Vagina (tissue), 2 donors: Measurements from ENCODE around the gene F12. TPM values are rescaled to one million over a fixed set of nuclear protein-coding genes. Genes with fewer than 3 reads are reported as not detected.

Source experiments
- DNase-seq, 2 donors: peaks; one replicate each; pipeline ENCODE4 v3.0.0-alpha.2; 2017; ENCODE audit errors: extremely low spot score in 2 of 2
- H3K27ac ChIP-seq: fragments of 200-600 bp; sonication (generic); one replicate; pipeline ENCODE4 v1.5.1; 2019
- H3K27me3 ChIP-seq: fragments of 200-600 bp; sonication (generic); one replicate; pipeline ENCODE4 v1.5.1; 2019
- H3K36me3 ChIP-seq, 2 donors: fragments of 200-600 bp; sonication (generic); one replicate each; pipeline ENCODE4 v1.5.1; 2017 to 2019
- H3K4me1 ChIP-seq: fragments of 200-600 bp; sonication (generic); one replicate; pipeline ENCODE4 v1.5.1; 2019
- H3K4me3 ChIP-seq, 2 donors: fragments of 200-600 bp; sonication (generic); 1 replicate in 1 of 2; 2 replicates in 1 of 2; pipeline ENCODE4 v1.5.1; 2016 to 2019
- H3K9me3 ChIP-seq: fragments of 200-600 bp; sonication (generic); one replicate; pipeline ENCODE4 v1.5.1; 2019
- POLR2A ChIP-seq, 2 donors: fragments of 450-650 bp; IDR thresholded peaks; one replicate each; pipeline ENCODE4 v1.6.1; 2017; ENCODE audit warnings: antibody characterized with exemption in 2 of 2, mild to moderate bottlenecking in 2 of 2, moderate library complexity in 2 of 2
- POLR2AphosphoS5 ChIP-seq, 2 donors: sonication (generic); formaldehyde crosslinking; IDR thresholded peaks; one replicate each; pipeline ENCODE4 v1.9.0; 2017; ENCODE audit warnings: antibody characterized with exemption in 2 of 2, mild to moderate bottlenecking in 2 of 2, low read depth in 1 of 2; ENCODE audit not compliant: insufficient read depth in 1 of 2
- intact Hi-C: fragments of 100-400 bp; cut with DNase I; formaldehyde crosslinking; loops from one replicate; pipeline ENCODE4 v1.15.1; 2023
- total RNA-seq: library from RNA; depleted of rRNA; stranded (reverse); fragments of >200 nt; gene quantifications from one replicate; pipeline ENCODE4 v1.2.3, GENCODE V29; 2016
- TF ChIP-seq, protein P1 (sequence below), 3 experiments: fragments of 450-650 bp in 2 of 3; fragments of 200-600 bp in 1 of 3; sonication (generic) in 1 of 3; IDR thresholded peaks; one replicate each; pipeline ENCODE4 v1.5.1; 2017 to 2019; ENCODE audit warnings: antibody characterized with exemption in 3 of 3, mild to moderate bottlenecking in 2 of 3, moderate library complexity in 2 of 3

The F12 gene
- total RNA-seq, 1 donor from 2014 or later, result 5.2 TPM

DNA sequence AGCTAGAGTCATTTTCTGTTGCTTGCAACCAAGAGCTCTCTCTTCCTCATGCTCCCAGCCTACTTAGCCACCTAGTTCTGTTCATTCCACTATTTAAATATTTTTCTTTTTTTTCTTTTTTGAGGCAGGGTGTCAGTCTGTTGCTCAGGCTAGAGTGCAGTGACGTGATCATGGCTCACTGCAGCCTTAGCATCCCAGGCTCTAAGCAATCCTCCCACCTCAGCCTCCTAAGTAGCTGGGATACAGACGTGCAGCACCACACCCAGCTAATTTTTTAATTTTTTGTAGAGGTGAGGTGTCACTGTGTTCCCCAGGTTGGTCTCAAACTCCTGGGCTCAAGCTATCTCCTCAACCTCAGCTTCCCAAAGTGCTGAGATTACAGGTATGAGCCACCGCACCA, 5.1 kb upstream of the F12 start:
- intact Hi-C loops, result no loop called here
- no peak for DNase-seq
- no peak overlapping the region for H3K27ac ChIP-seq
- no peak overlapping the region for H3K4me3 ChIP-seq
- H3K9me3 ChIP-seq, result no peaks in the 10 kb centered on the region
- no peaks in the 10 kb centered on the region for H3K4me1 ChIP-seq
- TF ChIP-seq, protein P1, sequence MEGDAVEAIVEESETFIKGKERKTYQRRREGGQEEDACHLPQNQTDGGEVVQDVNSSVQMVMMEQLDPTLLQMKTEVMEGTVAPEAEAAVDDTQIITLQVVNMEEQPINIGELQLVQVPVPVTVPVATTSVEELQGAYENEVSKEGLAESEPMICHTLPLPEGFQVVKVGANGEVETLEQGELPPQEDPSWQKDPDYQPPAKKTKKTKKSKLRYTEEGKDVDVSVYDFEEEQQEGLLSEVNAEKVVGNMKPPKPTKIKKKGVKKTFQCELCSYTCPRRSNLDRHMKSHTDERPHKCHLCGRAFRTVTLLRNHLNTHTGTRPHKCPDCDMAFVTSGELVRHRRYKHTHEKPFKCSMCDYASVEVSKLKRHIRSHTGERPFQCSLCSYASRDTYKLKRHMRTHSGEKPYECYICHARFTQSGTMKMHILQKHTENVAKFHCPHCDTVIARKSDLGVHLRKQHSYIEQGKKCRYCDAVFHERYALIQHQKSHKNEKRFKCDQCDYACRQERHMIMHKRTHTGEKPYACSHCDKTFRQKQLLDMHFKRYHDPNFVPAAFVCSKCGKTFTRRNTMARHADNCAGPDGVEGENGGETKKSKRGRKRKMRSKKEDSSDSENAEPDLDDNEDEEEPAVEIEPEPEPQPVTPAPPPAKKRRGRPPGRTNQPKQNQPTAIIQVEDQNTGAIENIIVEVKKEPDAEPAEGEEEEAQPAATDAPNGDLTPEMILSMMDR (IDR thresholded peaks at IDR 0.05), result no peak
- TF ChIP-seq POLR2A (IDR thresholded peaks at IDR 0.05) (no peak), POLR2AphosphoS5 (IDR thresholded peaks at IDR 0.05; ENCODE audit: insufficient read depth in 1 of 2, low read depth in 1 of 2) (no peak)
- H3K27me3 ChIP-seq, result no peaks in the 10 kb centered on the region
- H3K36me3 ChIP-seq, result no peaks in the 10 kb centered on the region

DNA sequence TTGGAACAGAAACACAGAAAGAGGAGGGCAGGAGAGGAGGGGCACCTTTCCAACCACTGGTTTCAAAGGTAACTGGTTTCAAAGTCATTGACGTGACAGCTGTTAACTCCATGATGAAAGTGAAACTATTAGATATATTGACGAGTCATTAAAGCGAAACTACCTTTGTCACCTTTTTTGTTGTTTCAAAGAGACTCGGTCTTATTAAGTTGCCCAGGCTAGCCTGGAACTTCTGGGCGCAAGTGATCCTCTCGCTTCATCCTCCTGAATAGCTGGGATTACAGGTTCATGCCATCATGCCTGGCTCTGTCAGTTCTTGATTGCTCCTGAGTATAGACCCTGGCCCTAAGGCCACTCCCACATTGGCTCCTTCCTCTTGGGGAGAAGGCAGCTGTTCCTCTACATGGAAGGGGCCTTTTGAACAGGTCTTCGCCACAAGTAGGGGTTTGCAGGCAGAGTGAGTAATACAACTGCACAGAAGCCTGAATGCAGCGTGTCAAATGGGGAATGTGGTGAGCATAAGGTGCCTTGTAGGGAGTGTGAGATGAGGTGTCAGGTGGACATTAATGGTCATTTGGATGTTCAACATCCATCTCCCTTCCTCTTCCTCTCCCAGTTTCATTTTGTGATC, 3.4 kb upstream of the F12 start:
- no peak overlapping the region for H3K27ac ChIP-seq
- intact Hi-C loops, result no loop called here
- no peak overlapping the region for H3K4me3 ChIP-seq
- TF ChIP-seq, protein P1 (IDR thresholded peaks at IDR 0.05), result no peak
- no peak for TF ChIP-seq POLR2AphosphoS5 (IDR thresholded peaks at IDR 0.05; ENCODE audit: insufficient read depth in 1 of 2, low read depth in 1 of 2)
- TF ChIP-seq POLR2A (IDR thresholded peaks at IDR 0.05), result no peak
- DNase-seq, result no peak
- no peaks in the 10 kb centered on the region for H3K36me3 ChIP-seq
- no peaks in the 10 kb centered on the region for H3K4me1 ChIP-seq
- no peaks in the 10 kb centered on the region for H3K27me3 ChIP-seq
- H3K9me3 ChIP-seq, result no peaks in the 10 kb centered on the region

DNA sequence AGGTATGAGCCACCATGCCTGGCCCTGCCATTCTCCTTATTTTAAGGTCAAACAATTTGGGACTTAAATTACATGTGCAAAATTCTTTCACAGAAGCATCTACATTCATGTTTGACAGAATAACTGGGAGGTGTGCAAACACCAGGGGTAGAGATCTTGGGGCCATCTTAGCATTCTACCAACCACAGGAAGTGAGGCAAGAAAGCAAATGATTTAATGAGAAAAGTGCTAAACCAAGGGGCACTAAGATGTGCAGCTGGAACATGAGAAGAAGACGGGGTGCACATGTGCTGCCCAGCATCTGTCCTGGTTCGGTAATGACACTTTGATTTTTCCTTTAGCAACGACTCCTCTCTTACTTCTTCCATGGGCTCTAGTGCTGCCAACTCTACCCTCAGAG, 1.2 kb upstream of the F12 start:
- no peak for TF ChIP-seq POLR2AphosphoS5 (IDR thresholded peaks at IDR 0.05; ENCODE audit: insufficient read depth in 1 of 2, low read depth in 1 of 2)
- no peak for TF ChIP-seq POLR2A (IDR thresholded peaks at IDR 0.05)
- no peaks in the 10 kb centered on the region for H3K36me3 ChIP-seq
- H3K9me3 ChIP-seq, result no peaks in the 10 kb centered on the region
- no peaks in the 10 kb centered on the region for H3K4me1 ChIP-seq
- H3K27ac ChIP-seq, result no peak overlapping the region
- intact Hi-C loops, result no loop called here
- H3K27me3 ChIP-seq, result no peaks in the 10 kb centered on the region
- H3K4me3 ChIP-seq, result no peak overlapping the region
- DNase-seq, result no peak

DNA sequence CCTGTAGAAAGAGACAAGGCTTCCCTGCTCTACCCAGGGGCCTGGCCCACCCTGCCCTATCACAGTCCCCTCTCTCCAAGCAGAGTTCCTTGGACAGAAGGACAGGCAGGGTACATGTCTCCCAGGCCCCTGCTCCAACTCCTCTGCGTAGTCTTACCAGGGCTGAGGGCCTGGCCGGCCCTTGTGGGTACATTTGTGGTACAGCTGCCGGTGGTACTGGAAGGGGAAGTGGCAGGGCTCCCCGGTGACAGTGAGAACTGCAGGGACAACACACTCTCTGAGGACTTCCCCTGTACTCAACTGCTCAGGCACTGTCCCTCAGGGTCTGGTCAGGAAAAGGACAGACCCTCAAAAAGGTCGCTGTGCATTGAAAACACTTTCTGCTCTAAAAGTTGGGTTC, 3.6 kb downstream of the F12 start:
- TF ChIP-seq, protein P1 (IDR thresholded peaks at IDR 0.05), result no peak
- no peak for TF ChIP-seq POLR2AphosphoS5 (IDR thresholded peaks at IDR 0.05; ENCODE audit: insufficient read depth in 1 of 2, low read depth in 1 of 2)
- TF ChIP-seq POLR2A (IDR thresholded peaks at IDR 0.05), result no peak
- no peak overlapping the region for H3K4me3 ChIP-seq
- intact Hi-C loops, result no loop called here
- H3K4me1 ChIP-seq, result peaks cover 32% of the 10 kb centered on the region
- H3K27me3 ChIP-seq, result peaks cover 7% of the 10 kb centered on the region
- no peaks in the 10 kb centered on the region for H3K9me3 ChIP-seq
- H3K27ac ChIP-seq, result no peak overlapping the region
- no peak for DNase-seq
- H3K36me3 ChIP-seq, result no peaks in the 10 kb centered on the region

DNA sequence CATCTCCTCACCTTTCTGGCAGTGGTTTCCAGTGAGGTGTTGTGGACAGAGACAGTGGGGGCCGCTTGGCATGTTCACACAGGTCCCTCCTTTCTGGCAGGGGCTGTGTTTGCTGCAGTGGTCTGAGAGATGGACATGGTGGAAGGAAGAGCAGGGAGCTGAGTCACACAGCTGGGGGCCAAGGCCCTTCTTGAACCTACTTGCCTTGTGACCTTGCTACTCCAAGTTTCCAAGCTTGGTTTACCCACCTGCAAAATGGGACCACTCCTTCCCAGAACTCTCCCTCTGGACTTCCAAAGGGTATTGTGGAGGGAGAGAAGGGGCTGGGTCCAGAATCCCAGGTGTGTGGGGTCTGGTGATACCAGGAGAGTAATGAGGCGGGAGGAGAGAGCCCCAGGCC, 4.1 kb downstream of the F12 start:
- intact Hi-C loops, result no loop called here
- DNase-seq, result no peak
- TF ChIP-seq POLR2A (IDR thresholded peaks at IDR 0.05) (no peak), POLR2AphosphoS5 (IDR thresholded peaks at IDR 0.05; ENCODE audit: insufficient read depth in 1 of 2, low read depth in 1 of 2) (no peak)
- TF ChIP-seq, protein P1 (IDR thresholded peaks at IDR 0.05), result no peak
- Histone ChIP-seq H3K36me3 (no peaks in the 10 kb centered on the region), H3K9me3 (no peaks in the 10 kb centered on the region), H3K27me3 (peaks cover 11% of the 10 kb centered on the region), H3K4me1 (peaks cover 35% of the 10 kb centered on the region), H3K27ac (no peak overlapping the region), H3K4me3 (no peak overlapping the region)
